ENCODE data around the gene CPEB3. TPM values are rescaled to one million over a fixed set of nuclear protein-coding genes. Genes with fewer than 3 reads are reported as not detected.

Gene CPEB3
- total and polyA plus RNA-seq, 4 donors, result 2.1 to 8.4 (median 5.1) TPM

DNA sequence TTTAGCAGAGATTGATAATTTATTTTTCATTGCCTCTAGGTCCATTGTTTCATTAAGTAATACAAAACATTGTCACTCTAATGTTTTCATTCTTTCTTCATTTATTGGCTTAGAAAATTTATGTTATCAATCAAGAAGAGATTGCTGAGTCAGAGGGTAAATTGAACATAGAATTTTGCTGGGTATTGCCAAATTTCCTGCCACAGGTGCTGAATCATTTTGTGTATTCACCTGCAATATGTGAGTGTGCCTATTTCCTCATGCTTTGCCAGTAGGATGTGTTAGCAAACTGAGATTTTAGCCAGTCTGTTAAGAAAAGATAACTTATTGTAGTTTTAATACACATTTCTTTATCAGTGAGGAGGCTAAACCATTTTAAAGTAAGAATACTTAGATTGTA lies 38.1 kb upstream of the CPEB3 start:
- Histone ChIP-seq H3K27ac (ENCODE audit: low read depth in 1 of 2, low read length in 2 of 2) (no peak overlapping the region), H3K4me1 (ENCODE audit: control insufficient read depth in 4 of 4, insufficient read depth in 4 of 4, low read length in 3 of 4) (peaks cover 2 to 11% (median 5%) of the 10 kb centered on the region in 4 donors), H3K4me3 (ENCODE audit: low read depth in 1 of 3, low read length in 3 of 3) (no peak overlapping the region), H3K36me3 (ENCODE audit: control insufficient read depth in 4 of 4, insufficient read depth in 3 of 4, low read depth in 1 of 4, low read length in 3 of 4) (no peaks in the 10 kb centered on the region), H3K27me3 (ENCODE audit: control insufficient read depth in 4 of 4, insufficient read depth in 4 of 4, low read length in 3 of 4) (no peaks in the 10 kb centered on the region), H3K9me3 (ENCODE audit: control insufficient read depth in 4 of 4, low read length in 3 of 4) (no peaks in the 10 kb centered on the region), H3K9ac (ENCODE audit: low read depth in 1 of 2, low read length in 2 of 2) (no peak overlapping the region)
- no peak for TF ChIP-seq EGR1 (IDR thresholded peaks at IDR 0.05; ENCODE audit: low read depth in 2 of 2)
- TF ChIP-seq ATF3 (IDR thresholded peaks at IDR 0.05), result no peak
- no peak for TF ChIP-seq FOXA2 (IDR thresholded peaks at IDR 0.05)
- TF ChIP-seq GABPA (IDR thresholded peaks at IDR 0.05 in 1 of 2, conservative IDR thresholded peaks at IDR 0.05 in 1 of 2), result peak in 1 of 2 donors; percentile 43
- no peak for TF ChIP-seq HNF4G (IDR thresholded peaks at IDR 0.05)
- TF ChIP-seq CTCF (IDR thresholded peaks at IDR 0.05; ENCODE audit: low read depth, low read length, missing input control), result no peak
- peak in 1 of 2 donors; percentile 56 for TF ChIP-seq JUND (IDR thresholded peaks at IDR 0.05)
- TF ChIP-seq TAF1 (conservative IDR thresholded peaks at IDR 0.05), result no peak
- TF ChIP-seq REST (IDR thresholded peaks at IDR 0.05), result peak; percentile 18
- TF ChIP-seq, protein P1, sequence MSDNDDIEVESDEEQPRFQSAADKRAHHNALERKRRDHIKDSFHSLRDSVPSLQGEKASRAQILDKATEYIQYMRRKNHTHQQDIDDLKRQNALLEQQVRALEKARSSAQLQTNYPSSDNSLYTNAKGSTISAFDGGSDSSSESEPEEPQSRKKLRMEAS (IDR thresholded peaks at IDR 0.05), result peak; percentile 36
- TF ChIP-seq FOXA1 (IDR thresholded peaks at IDR 0.05), result no peak
- peak in 1 of 2 donors; percentile 35 for TF ChIP-seq RAD21 (IDR thresholded peaks at IDR 0.05)
- TF ChIP-seq HNF4A (conservative IDR thresholded peaks at IDR 0.05), result peak in 1 of 2 donors; percentile 45
- no peak for TF ChIP-seq SP1 (IDR thresholded peaks at IDR 0.05)
- TF ChIP-seq RXRA (IDR thresholded peaks at IDR 0.05), result peak in 1 of 2 donors; percentile 62
- no peak for TF ChIP-seq YY1 (IDR thresholded peaks at IDR 0.05)
- no peak for TF ChIP-seq ZBTB33 (IDR thresholded peaks at IDR 0.05)
- no peak for TF ChIP-seq NR2F2 (IDR thresholded peaks at IDR 0.05)
- no peak for DNase-seq (ENCODE audit: low spot score)

Data from liver (tissue), 9 donors.